ENCODE measurements around the gene DMRT1.

DNA sequence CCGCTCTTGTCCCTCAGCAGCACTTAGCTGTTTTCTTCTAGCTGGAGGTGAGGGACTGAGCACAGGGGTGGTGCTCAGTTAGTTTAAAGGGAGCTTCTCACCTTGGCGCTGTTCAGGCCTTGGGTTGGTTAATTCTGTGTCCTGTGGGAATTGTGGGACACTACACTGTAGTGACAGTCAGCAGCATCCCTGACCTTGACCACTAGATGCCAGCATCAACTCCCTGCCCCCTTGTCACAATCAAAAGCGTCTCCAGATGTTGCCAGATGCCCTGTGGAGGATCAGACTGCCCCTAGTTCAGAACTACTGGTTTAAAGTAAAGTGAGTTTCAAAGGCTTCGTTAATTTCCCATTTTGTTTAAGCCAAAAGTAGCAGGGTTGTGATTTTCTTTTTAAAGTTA is 69.5 kb downstream of the DMRT1 start:
- TF ChIP-seq, protein P1, sequence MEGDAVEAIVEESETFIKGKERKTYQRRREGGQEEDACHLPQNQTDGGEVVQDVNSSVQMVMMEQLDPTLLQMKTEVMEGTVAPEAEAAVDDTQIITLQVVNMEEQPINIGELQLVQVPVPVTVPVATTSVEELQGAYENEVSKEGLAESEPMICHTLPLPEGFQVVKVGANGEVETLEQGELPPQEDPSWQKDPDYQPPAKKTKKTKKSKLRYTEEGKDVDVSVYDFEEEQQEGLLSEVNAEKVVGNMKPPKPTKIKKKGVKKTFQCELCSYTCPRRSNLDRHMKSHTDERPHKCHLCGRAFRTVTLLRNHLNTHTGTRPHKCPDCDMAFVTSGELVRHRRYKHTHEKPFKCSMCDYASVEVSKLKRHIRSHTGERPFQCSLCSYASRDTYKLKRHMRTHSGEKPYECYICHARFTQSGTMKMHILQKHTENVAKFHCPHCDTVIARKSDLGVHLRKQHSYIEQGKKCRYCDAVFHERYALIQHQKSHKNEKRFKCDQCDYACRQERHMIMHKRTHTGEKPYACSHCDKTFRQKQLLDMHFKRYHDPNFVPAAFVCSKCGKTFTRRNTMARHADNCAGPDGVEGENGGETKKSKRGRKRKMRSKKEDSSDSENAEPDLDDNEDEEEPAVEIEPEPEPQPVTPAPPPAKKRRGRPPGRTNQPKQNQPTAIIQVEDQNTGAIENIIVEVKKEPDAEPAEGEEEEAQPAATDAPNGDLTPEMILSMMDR (conservative IDR thresholded peaks at IDR 0.05 in 1 of 2, IDR thresholded peaks at IDR 0.05 in 1 of 2; ENCODE audit: low read depth in 1 of 2, low read length in 2 of 2), result no peak
- no peak for TF ChIP-seq EZH2 (IDR thresholded peaks at IDR 0.05; ENCODE audit: low read length, missing control alignments)

Measured in fibroblast of lung (primary cell).